Neural progenitor cell (in vitro differentiated cells): Measurements from ENCODE around the gene CNBP.

ENCODE experiments used
- EZH2 ChIP-seq: fragments of 200-600 bp; sonication (generic); IDR thresholded peaks from 2 replicates; pipeline ENCODE4 v1.6.1; 2017; ENCODE audit warnings: antibody characterized with exemption, mild to moderate bottlenecking, moderate library complexity
- EZH2phosphoT487 ChIP-seq: fragments of 200-600 bp; sonication (generic); IDR thresholded peaks from 2 replicates; pipeline ENCODE4 v1.6.1; 2017; ENCODE audit warnings: antibody characterized with exemption
- TF ChIP-seq, protein P1 (sequence below): fragments of 200-600 bp; sonication (generic); IDR thresholded peaks from 2 replicates; pipeline ENCODE4 v1.5.1; 2017; ENCODE audit warnings: antibody characterized with exemption, mild to moderate bottlenecking

DNA sequence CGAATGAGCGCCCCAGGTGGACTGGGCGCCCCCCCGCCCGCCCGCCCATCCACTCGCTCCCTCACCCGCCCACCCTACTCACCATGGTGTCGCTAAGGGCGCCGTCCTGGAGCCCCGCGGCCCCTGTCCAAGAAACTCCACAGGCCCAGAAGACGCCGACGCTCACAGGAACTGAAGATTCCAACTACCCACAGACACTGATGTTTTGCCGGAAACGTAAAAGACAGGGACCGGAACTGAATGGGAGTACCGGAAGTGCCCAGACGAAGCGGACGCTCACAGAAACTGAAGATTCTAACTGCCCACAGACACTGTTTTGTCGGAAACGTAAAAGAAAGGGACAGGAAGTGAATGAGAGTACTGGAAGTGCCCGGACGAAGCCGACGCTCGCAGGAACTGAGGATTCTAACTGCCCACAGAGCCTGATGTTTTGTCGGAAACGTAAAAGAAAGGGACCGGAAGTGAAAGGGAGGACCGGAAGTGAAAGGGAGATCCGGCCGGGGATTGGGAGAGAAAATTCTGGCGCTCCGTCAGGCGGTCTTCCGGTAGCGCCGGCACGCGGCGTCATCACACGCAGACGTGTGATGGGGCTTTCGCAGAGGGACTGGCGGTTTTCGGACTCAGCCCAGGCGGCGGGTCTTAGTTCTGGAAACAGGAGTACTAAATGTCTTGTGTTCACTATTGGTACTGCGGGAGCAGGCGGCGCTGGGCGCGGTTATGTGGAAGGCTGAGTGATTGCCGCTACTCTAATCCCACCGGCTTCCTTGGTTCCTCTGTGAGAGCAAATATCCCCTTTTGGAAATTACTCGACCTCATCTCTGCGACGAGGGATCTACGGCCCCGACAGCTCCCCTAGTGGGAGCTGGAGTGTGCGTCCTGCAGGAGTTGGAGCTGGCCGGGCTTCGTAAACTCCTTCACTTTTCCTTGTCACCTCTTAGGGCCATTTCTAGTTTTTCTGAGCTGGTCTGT is 22.5 kb downstream of the CNBP start, which contains the start of gene ISY1:
- TF ChIP-seq, protein P1, sequence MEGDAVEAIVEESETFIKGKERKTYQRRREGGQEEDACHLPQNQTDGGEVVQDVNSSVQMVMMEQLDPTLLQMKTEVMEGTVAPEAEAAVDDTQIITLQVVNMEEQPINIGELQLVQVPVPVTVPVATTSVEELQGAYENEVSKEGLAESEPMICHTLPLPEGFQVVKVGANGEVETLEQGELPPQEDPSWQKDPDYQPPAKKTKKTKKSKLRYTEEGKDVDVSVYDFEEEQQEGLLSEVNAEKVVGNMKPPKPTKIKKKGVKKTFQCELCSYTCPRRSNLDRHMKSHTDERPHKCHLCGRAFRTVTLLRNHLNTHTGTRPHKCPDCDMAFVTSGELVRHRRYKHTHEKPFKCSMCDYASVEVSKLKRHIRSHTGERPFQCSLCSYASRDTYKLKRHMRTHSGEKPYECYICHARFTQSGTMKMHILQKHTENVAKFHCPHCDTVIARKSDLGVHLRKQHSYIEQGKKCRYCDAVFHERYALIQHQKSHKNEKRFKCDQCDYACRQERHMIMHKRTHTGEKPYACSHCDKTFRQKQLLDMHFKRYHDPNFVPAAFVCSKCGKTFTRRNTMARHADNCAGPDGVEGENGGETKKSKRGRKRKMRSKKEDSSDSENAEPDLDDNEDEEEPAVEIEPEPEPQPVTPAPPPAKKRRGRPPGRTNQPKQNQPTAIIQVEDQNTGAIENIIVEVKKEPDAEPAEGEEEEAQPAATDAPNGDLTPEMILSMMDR = peak; percentile 78
- TF ChIP-seq EZH2 (peak; percentile 75), EZH2phosphoT487 (peak; percentile 48)
